Colonic mucosa (tissue), 4 donors: ENCODE measurements around the gene UNC119B. TPM values are rescaled to one million over a fixed set of nuclear protein-coding genes. Genes with fewer than 3 reads are reported as not detected.
A peak's percentile ranks its signal among the peaks of the same experiment; 100 is the strongest.

Experiments
- DNase-seq: peaks from one replicate; pipeline ENCODE4 v3.0.0-alpha.2; 2020
- H3K27ac ChIP-seq: fragments of 200-600 bp; one replicate; pipeline ENCODE4 v1.8.0; 2021
- H3K27me3 ChIP-seq: fragments of 200-600 bp; one replicate; pipeline ENCODE4 v1.8.0; 2021
- H3K36me3 ChIP-seq: fragments of 200-600 bp; one replicate; pipeline ENCODE4 v1.8.0; 2021
- H3K4me1 ChIP-seq: fragments of 200-600 bp; one replicate; pipeline ENCODE4 v1.8.0; 2021; ENCODE audit warnings: mild to moderate bottlenecking
- H3K4me3 ChIP-seq: fragments of 200-600 bp; one replicate; pipeline ENCODE4 v1.8.0; 2021
- H3K9ac ChIP-seq, 2 donors: one replicate each; pipeline ENCODE4 v1.7.0; 2013; ENCODE audit warnings: control low read depth in 2 of 2, low read depth in 2 of 2, low read length in 2 of 2
- H3K9me3 ChIP-seq: fragments of 200-600 bp; one replicate; pipeline ENCODE4 v1.8.0; 2021
- CTCF ChIP-seq: fragments of 200-600 bp; IDR thresholded peaks from one replicate; pipeline ENCODE4 v1.8.0; 2022; ENCODE audit warnings: antibody characterized with exemption, mild to moderate bottlenecking
- intact Hi-C: fragments of 100-400 bp; cut with DNase I; formaldehyde crosslinking; loops from one replicate; pipeline ENCODE4 v1.14.1; 2022
- total RNA-seq, 2 donors: library from RNA; stranded (reverse); fragmentation: NEBNext Ultra II Directional in 1 of 2; extraction: Animal tissue kit (Norgen Biotek cat#: 25700) in 1 of 2; gene quantifications; one replicate each; pipeline ENCODE4 v1.2.1, GENCODE V29; 2021
- donor health status: healthy.
- donor health status: DM: no; HTN: no; CAD: no.
- donor health status: DM: no; HTN: no; CAD: no.

Gene UNC119B
- total RNA-seq, 2 donors from 2014 or later, result 22.7 to 28.3 TPM

- peak overlapping the region; percentile 88 to 92 for H3K9ac ChIP-seq
- TF ChIP-seq CTCF, result no peak
- no peaks in the 10 kb centered on the region for H3K36me3 ChIP-seq
- DNase-seq, result peak; percentile 40
- peaks cover 17% of the 10 kb centered on the region for H3K4me1 ChIP-seq
- peak overlapping the region; percentile 93 for H3K4me3 ChIP-seq
- no peaks in the 10 kb centered on the region for H3K9me3 ChIP-seq
- intact Hi-C loops, result loop anchor here (2.0 kb wide), 2 partner anchors 19 to 65 kb away; no protein-coding TSS in a partner anchor
- peak overlapping the region; percentile 83 for H3K27ac ChIP-seq
- no peaks in the 10 kb centered on the region for H3K27me3 ChIP-seq
Measured at GRCh38 chr12:120711411-120711810, 1.2 kb downstream of the UNC119B start.

GRCh38 chr12:120712610-120713009, 2.4 kb downstream of the UNC119B start:
- Histone ChIP-seq H3K36me3 (no peaks in the 10 kb centered on the region), H3K27me3 (no peaks in the 10 kb centered on the region), H3K9ac (no peak overlapping the region), H3K27ac (no peak overlapping the region), H3K9me3 (no peaks in the 10 kb centered on the region), H3K4me3 (no peak overlapping the region), H3K4me1 (peaks cover 18% of the 10 kb centered on the region)
- no peak for TF ChIP-seq CTCF
- intact Hi-C loops, result no loop called here
- DNase-seq, result no peak

DNA sequence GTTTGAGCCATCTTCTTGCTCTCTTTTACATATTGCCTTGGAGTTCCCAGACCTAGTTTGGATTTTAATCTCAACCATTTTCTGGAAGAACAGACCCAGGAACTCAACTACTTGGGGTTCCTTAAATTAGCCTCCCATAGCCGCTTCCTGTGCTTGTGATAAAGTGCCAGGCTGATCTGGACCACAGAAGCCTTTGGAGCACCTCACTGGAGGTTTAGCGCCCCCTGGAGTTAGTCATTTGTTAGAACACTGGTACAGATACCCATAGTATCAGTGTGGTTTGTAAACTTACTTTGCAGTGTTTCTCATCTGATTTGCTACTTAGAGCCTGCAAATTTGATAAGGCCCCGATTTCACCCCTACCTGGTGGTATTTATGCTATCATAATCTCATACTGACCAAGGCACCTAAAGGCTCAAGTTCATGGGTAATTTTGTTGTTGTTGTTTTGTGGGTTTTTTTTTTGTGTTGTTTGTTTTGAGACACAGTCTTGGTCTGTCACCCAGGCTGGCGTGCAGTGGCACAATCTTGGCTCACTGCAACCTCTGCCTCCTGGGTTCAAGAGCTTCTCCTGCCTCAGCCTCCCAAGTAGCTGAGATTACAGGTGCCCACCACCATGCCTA, 3.7 kb downstream of the UNC119B start:
- no peaks in the 10 kb centered on the region for H3K27me3 ChIP-seq
- H3K9ac ChIP-seq, result no peak overlapping the region
- peaks cover 21% of the 10 kb centered on the region for H3K4me1 ChIP-seq
- H3K4me3 ChIP-seq, result no peak overlapping the region
- DNase-seq, result peak; percentile 87
- peak; percentile 78 for TF ChIP-seq CTCF
- intact Hi-C loops, result loop anchor here (1.0 kb wide), 1 partner anchor 66 kb away; no protein-coding TSS in a partner anchor
- H3K36me3 ChIP-seq, result no peaks in the 10 kb centered on the region
- H3K9me3 ChIP-seq, result no peaks in the 10 kb centered on the region
- H3K27ac ChIP-seq, result no peak overlapping the region

DNA sequence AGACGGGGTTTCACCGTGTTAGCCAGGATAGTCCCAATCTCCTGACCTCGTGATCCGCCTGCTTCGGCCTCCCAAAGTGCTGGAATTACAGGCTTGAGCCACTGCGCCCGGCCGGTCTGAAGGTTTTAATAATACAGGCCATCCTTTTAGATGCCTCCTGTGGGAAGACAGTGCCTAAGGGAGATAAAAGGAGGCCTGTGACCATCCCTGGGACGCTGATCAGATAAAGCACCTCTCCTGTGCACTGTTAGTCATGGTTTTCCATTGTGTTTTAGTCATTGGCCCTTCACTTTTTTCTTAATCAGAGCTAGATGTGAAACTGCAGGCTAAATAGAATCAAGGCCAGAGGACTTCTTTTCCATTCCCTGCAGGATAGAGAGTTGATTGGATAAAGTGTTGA, 7.8 kb downstream of the UNC119B start:
- Histone ChIP-seq H3K9ac (peak overlapping the region in 1 of 2 donors; percentile 30), H3K27ac (peak overlapping the region; percentile 46), H3K9me3 (no peaks in the 10 kb centered on the region), H3K4me3 (no peak overlapping the region), H3K4me1 (peaks cover 9% of the 10 kb centered on the region), H3K36me3 (no peaks in the 10 kb centered on the region), H3K27me3 (no peaks in the 10 kb centered on the region)
- intact Hi-C loops, result loop anchor here (5.0 kb wide), 1 partner anchor 136 kb away; the partner anchor contains the start of gene POP5
- TF ChIP-seq CTCF, result no peak
- DNase-seq, result no peak

DNA sequence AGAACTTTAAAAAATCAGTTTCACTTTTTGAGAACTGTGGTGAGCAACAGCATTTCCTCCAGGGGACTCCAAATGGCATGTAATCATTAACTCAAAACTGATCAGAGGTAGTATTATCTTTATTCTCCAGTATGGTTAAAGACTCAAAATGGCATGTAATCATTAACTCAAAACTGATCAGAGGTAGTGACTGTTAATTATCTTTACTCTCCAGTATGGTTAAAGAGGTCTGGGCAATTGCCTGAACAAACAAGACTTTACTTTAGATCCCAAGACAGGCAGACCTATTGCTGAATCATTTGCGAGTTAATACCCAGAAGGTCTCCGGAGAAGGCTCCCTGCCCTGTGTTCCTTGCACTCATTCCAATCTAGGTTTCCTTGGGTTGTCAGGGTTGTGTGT, 8.8 kb downstream of the UNC119B start:
- H3K27me3 ChIP-seq, result no peaks in the 10 kb centered on the region
- no peaks in the 10 kb centered on the region for H3K36me3 ChIP-seq

More for the DNA sequence above, 8.8 kb downstream of the UNC119B start:
- intact Hi-C loops, result loop anchor here (5.0 kb wide), 1 partner anchor 137 kb away; the partner anchor contains the start of gene POP5
- TF ChIP-seq CTCF, result no peak
- DNase-seq, result no peak
- Histone ChIP-seq H3K4me3 (no peak overlapping the region), H3K9me3 (no peaks in the 10 kb centered on the region), H3K27ac (peak overlapping the region; percentile 46), H3K9ac (peak overlapping the region in 1 of 2 donors; percentile 73), H3K4me1 (peaks cover 9% of the 10 kb centered on the region)
